CD4-positive, alpha-beta T cell treated with Interleukin-15 for 4 hours (primary cell): ENCODE results near the gene GPSM1.

Experiments used
- DNase-seq: peaks from one replicate; pipeline ENCODE4 v3.0.0-alpha.2; 2020; ENCODE audit warnings: low spot score

GPSM1 gene

DNA sequence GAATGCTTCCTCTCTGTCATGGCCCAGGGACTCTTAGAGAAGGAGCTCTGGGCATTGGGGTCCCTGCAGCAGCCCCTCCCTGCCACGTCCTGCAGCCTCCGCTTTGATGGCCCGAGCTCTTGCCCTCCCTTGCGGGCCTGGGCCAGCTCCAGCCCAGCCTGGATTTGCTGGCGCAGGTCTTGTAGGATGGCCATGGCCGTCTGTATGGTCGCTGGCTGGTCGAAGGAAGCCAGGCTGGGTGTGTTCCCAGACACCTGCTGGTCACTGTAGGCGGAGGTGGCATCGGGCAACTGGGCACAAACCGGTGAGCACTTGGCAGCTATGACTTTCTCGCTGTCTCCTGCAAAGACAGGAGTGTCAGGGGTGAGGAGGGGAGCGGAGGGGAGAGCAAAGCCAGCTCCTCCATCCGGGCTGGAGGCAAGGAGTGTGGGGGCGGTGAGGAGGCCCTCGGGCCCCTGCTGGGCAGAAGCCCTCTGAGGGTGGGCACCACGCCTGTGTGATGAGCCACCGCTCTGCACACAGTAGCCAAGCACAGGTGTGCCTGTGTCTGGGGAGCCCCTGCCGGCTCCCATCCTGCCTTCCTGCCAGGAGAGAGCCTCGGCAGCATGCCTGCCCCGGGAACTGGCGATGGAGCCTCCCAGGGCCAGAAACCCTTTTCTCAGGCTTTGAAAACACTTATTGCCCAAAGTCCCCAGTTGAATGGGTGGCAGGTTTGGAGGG is 35.9 kb upstream of the GPSM1 start:
- no peak for DNase-seq

DNA sequence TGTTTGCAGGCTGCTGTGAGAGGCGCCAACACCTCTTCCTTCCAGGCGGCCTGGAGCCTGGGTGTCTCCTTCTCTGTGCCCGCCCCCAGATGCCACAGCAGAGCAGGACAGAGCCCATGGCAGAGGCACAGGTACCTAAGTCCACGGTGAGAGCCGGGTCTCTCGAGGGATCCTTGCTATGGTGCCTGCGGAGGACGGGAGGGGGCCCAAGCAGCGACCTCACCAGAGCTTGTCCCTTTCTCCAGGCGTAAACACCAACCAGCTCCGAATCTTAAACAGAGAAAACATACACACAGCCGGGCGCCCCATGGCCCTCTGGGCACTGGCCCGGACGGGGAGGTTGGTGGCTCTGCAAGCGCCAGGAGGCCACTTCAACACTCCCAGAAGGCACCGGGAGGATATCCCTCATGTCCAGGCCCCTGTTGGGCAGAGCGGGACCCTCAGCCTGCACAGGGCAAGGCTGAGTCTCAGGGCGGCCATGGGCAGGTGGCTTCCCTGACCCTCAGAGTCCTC is 35.3 kb upstream of the GPSM1 start:
- no peak for DNase-seq

DNA sequence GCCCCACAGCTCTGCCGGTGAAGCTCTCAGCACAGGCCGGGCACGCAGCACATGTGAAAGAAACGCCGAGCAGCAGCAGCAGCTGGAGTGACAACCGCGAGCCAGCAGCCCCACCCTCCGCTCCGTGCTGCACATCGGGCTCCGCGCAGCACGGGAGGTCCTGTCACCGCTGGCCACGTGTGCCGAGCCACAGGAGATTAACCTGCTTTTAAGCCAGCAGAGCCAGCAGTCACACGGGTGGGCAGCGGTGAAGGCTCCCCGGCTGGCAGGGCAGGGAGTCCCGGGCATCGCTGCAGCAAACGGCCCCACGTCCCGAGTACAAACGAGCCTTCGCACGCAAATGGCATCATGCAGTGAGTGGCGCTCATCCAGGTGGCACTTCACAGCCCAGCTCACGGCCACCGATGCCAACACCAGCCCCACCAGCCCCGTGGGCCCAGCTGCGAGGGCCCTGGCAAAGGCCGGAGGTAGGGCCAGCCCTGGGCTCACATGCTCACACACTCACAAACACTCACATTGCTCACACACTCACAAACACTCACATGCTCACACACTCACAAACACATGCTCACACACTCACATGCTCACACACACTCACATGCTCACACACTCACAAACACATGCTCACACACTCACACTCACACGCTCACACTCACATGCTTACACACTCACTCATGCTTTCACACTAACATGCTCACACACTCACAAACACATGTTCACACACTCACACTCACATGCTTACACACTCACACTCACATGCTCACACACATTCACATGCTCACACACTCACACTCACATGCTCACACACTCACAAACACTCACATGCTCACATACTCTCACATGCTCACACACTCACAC is 34.5 kb upstream of the GPSM1 start:
- DNase-seq = no peak

DNA sequence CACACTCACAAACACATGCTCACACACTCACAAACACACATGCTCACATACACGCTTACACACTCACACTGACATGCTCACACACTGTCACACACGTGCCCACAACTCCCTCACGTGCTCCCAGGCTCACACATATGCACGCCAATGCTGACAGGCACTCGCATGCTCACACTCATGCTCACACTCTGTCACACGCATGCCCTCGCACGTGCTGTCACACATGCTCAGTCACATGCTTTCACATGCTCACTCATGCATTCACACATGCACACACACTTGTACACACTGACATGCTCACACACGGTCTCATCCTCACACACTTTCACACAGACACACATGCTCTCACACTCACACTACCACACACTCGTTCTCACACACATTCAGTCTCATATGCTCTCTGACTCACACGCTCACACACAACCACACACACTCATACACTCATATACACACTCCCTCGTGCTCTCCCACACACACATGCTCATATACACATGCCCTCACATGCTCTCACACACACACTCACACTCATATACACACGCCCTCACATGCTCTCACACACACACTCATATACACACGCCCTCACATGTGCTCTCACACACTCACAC is 33.8 kb upstream of the GPSM1 start:
- no peak for DNase-seq

DNA sequence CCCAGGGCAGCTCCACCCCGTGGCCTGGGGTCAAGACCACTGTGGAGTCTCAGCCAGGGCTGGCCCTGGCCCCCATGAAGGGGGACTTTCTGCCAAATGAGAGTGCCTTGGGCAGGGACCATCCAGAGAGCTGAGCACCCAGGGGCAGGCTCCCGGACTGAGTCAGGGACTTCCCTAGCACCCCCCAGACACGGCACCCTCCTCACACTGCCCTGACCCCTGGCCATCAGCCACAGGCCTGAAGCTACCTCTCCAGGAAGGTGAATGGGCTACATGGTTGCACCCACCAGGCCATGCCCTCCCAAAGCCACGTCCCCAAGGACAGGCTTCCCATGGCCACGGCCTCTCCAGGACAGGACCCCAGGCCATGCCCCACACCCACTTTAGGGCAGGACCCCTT is 32.9 kb upstream of the GPSM1 start:
- DNase-seq = no peak

DNA sequence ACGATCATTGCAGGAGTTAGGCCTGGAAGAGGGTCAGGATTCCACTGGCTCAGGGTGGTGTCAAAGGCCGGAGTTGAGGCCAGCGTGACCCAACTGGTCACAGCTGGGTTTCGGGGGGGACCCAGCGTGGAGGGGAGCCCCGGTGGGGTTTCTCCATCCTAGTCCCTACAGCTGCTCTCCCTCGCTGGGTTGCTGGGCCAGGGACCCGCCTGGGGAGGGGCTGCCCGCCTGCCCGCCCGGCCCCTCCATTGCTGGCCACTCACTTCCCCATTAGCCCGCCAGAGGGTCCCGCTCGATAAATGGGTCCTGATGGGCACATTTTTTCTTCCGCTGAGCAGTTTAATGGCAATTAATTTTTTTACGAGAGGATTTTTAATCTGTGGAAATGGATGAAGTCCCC is 32.3 kb upstream of the GPSM1 start:
- DNase-seq = no peak

DNA sequence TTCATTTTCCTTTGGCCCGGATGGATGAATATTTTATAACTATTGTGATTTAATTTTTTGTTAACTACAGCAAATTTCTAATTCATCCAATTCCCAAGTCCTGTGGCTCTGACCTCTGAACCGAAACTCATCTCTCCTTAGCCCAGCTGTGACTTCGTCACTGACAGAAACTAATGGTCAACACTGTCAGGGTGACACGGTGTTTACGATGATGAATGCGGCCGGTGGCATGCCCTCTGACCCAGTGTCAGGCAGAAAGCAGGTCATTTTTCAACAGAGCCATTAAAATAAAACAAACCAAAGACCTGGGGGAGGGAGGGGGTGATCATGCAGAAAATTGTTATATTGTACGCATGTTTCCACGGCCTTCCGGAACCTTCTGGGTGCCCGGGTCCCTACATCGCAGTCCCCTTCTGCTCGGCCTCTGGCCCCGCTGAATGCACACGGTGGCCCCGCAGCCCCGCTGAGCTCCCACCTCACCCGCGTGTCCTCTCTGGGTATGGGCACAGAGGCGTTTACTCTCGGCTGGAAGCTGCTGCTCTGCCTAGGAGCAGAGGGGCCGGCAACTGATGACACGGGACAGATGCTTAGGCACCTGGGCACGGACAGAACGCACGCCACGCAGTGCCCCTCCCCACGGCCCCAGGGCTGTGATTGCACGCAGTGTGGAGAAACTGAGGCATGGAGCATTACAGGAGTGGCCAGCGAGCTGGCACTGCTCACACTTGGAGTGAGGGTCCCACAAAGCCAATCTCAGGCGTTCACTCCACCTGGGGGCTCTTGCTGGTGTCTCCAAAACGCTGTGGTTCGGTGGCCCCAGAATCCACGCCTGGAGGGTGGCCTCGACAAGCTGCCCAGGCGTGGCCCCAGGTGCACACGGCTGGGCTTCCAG is 31.6 kb upstream of the GPSM1 start:
- no peak for DNase-seq

DNA sequence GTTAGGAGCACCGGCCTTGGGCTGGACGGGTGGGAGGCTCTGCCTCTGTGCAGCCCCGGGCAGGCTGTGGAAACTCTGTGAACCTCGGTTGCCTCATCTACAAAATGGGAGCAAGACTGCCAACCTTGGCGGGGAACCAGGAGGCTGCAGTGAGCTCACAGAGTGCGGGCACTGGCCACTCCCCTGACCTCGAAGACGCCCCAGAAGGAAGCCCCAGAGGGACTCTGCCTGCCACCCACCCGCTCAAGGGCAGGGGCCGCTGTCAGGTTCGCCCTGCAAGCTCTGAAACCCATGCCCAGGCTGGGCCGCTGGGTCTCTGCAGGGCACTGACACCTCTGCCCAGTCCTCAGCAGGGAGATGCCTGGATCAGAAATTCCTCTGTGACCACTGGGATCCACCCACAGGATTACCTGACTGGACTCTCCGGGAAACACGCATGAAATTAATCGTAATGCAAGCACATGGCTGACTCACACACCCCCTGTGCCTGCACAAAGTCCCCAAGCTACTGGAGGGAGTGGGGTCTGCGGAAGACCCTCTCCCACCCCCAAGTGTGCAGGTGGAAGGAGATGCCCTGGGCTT is 30.8 kb upstream of the GPSM1 start:
- no peak for DNase-seq

DNA sequence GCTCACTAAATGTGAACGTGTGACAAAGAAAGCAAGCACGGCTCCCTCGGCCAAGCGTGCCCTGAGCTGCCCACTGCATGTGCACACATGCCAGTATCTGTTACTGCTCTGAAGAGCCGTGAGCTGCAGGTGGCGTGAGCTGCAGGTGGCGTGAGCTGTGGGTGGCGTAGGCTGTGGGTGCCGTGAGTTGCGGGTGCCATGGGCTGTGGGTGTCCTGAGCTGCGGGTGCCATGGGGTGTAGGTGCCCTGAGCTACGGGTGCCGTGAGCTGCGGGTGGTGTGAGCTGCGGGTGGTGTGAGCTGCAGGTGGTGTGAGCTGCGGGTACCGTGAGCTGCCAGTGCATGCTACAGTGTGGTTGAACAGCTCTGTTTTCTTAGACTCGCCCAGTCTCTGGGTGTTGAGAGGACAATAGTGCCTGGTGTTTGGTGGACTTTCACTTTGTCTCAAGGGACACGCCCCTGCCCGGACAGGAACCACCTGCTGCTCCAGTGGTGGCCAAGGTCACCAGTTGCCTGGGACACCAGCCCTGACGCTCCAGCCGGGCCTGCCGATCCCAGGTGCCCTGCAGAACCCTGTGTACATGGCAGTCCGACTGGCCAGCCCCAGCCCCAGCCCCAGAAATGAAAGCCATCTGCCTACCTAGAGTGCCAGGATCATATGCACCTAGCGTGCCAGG is 30.2 kb upstream of the GPSM1 start:
- no peak for DNase-seq

DNA sequence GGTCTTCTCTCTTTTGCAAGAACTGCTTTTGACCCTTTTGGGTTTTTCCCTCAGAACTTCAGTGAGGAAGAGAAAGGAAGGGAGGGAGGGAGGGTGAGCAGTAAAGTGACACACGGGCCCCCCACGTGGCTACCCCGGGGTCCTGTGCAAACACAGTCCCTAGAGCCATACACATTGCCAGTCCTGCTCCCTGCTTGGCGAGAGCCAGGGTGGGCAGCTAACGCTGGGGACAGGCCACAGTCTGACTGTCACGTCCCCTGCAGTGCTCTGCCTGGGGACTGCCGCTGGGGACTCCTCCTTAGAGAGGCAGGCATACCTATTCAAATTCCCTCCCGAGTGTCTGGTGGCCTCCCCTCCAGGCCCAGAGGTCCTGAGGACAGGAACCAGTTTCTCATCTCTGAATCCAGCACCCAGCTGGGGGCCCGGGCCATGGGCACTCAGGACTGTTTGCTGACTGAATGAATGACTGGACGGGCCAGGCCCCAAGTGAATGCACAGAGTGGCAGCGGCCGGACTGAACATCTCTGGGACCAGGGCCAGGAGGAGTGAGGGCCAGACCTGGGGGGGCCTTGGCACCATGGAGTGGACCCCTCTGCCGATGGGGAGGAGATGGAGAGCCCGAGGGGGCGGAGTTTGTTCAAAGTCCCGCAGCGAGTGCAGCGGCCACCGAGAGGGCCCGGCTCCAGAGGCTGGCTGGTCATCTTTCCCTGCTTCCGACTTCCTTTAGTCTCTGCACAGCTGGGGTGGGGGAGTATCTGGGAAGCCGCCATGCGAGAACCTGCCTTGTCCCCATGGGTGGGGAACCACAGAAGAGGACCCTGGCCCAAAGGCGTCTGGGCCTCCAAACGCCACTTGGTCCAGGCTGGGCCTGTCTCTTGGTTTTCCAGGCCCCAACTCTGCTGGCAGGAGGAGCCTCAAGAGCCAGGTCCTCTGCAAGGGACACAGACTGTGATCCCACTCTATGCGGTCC is 29.3 kb upstream of the GPSM1 start:
- DNase-seq = no peak

DNA sequence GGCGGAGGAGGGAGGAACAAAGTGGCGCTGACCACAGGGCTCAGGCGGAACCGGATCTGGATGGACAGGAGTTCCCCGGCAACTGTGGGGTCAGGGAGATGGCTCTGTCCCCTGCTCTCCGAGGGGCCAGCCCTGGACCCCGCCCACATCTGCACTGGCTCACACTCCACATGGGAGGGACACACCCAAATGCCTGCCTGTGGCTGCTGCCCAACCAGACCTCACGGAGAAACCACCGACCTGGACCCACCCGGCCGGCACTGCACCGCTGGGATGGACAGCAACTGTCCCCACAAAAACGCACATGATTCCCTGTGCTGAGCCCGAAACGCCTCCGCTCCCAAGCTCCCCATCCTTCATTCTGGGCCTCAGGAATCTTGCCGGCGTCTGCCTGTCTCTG is 28.2 kb upstream of the GPSM1 start:
- no peak for DNase-seq

DNA sequence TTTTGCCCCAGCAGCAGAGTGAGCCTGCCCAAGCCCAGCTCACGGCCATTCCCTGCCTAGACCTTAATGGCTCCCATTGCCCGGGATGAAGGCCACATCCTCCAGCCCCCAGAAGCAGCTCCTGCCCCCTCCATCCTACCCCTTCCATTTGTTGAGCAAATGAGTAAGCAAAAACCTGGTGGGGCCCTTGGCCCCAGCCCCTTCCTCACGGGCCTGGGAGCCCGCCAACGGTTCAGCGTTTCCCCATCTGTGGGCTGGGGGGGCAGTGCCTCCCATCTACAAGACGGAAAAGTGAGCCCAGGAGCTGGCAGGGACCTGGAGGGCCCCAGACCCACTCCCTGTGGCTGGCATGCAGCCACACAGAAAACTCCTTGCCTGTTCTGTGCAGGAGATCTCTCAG is 27.8 kb upstream of the GPSM1 start:
- no peak for DNase-seq

DNA sequence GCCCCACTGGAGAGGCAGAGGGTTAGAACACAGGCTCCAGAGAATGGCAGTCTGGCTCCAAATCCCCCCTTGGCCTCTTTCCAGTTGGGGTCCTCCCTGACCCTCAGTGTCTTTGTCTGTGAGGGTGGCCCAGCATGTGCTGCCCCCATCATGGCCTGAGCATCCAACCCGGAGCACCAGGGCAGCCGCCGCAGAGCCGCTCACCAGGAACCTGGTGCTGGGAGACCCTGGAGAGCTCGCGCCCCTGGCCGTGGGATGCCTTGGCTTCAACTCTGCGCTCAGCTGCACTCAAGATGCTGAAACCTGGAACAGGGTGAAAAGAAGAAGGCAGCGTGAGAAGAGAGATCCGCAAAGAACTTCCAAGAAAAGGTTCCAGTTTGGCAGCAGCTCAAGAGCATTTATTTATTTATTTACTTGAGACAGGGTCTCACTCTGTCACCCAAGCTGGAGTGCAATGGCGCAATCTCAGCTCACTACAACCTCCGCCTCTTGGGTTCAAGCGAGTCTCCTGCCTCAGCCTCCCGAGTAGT is 27.3 kb upstream of the GPSM1 start:
- no peak for DNase-seq

DNA sequence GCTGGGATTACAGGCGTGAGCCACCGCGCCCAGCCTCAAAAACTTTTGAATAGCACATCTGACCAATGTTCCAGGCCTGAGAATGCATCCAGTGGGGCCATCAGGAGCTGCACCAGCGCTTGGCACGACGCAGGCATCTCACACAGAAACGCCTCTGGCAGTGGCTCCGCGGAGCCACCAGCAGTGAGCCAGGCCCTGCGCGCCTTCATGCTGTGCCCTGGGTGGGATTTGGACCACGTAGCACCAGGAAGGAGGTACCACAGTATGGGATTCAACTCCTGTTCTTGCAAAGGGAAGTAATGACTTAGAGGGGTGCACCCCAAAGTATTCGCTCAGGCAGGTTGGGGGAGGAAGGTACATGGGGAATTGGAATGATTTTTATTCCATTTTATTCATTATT is 26.5 kb upstream of the GPSM1 start:
- no peak for DNase-seq

DNA sequence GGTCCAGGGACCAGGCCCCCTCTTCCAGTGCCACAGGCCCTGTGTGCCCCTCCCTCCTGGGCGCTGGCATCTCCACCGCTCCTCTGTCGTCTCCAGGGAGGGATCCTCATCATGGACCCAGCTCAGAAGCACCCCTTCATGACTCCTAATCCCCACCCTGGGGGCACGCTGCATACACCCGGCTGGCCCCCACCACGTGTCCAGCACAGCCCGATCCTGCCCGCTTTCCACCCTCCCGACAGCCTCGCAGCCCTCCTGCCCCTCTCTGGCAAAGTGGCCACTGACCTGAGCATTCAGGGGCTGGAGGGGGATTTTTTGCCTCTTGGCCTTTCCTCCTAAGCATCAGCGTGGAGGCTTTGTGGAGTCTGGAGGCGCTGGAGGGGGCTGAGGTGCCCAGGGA is 24.8 kb upstream of the GPSM1 start:
- no peak for DNase-seq

DNA sequence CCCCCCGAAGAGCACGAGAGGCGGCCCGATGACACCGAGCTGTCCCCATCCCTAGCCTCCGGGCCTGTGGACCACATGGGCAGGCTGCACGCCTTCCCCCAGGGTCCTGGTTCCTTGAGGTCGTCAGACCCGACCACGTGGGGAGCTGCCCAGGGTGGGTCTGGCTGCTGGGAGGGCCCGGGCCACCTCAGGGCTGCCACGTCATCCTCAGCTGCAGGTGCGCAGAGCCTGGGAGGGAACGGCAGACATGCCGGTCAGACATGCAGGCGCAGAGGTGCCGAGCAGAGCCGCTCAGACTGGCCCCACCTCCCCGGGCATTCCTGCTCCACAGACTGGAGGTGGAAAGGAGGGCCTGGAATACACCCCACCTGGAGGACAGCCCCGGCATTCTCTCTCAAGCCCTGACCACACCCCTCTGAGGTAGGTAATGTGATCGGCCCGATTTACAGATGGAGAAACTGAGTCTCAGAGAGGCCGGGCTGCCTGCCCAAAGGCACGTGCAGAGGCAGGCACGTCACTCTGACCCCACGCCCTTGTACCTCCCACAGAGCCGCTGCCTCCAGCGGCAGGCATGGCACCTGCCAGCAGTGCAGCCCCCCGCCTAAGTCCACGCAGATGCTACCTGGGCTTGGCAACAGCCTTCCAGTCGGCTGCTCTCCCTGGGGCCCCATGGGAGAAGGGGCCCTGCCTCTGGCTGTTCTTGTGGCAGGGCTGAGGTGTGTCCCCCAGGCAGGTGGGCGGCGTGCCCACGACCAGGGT is 24.1 kb upstream of the GPSM1 start:
- DNase-seq = no peak

DNA sequence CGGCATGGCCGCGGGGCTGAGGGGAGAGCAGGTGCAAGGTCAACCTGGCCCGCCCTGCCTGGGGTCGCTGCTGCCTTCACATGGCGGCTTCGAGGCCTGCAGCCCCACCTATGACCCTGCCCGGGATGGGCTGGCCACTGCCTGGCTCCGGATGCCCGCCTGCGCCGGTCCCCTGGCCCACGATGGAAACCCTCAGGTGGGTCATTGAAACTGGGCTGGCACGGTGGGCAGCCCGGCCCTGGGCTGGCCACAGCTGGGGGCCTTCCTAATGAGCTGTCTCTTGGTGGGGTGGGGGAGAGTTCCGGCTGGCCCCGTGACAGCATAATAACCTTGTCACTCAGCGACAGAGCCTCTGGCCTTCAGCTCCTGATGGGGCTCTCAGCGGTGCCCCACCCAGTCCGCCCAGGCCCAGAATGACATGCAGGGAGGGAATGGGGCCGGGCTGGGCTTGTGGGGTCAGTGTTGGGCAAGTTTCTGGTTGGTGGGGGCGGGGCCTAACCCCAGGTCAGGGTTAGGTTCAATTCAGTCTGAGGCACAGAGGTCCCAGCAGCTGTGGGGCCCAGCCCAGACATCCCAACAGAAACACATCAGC is 23.4 kb upstream of the GPSM1 start, which contains the start of gene CCDC187:
TSS of gene CCDC187 (minus strand) at position 270 of the 592 bp plus-strand sequence. CDS start at position 6, 264 bp downstream.
- DNase-seq = no peak

DNA sequence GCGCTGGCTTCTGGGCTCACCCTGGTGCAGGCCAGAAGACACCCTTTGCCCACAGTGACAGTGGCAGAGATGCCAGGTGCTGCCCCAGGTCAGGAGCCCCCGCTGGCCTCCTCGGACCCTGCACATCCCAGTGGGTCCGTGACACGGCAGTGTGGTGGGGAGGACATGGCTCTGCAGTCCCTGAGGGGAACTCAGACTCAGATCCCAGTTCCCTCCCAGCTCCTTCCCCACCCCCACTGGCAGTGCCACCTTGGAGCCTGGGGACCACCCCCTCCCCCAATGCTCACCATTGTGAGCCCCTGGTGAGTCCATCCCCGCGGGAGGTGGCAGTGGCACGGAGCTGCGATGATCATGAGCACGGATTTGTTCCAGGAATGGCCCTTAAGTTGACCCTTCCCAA is 22.9 kb upstream of the GPSM1 start:
- DNase-seq = no peak
